Stimulated activated CD4-positive, alpha-beta T cell treated with anti-CD3 and anti-CD28 coated beads, Interleukin-12 subunit alpha, Interleukin-12 subunit beta, amount 100 ng/mL, for 24 hours (primary cell): ENCODE results near the gene MANF.

Experiments used
- DNase-seq, 2 experiments: peaks; one replicate each; pipeline ENCODE4 v3.0.0-alpha.2; 2020; ENCODE audit warnings: low read depth in 2 of 2

Gene MANF

DNA sequence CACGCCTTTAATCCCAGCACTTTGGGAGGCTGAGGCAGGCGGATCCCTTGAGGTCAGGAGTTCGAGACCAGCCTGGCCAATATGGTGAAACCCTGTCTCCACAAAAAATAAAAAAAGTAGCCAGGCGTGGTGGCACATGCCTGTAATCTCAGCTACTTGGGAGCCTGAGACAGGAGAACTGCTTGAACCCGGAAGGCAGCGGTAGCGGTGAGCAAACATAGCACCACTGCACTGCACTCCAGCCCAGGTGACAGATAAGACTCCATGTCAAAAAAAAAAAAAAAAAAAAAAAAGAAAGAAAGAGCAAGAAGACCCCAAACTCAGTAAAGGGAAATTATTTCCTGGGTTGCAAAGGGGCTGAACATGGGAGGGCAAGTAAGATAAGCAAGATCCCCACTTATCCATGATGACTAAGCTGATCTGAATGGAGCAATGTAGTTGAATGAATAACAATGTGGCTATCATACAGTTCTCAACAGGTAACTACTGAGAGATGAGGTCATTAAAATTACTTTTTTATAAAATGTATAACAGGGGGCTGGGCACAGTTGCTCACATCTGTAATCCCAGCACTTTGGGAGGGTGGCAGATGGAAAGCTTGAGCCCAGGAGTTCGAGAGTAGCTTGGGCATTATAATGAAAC lies 52.0 kb downstream of the MANF start:
- DNase-seq, result no peak
